ENCODE data around the gene GRID2.

The GRID2 gene

GRCh38 chr4:92535599-92535998 is 231.8 kb downstream of the GRID2 start:
- no peak for DNase-seq

GRCh38 chr4:92551616-92552015 is 247.8 kb downstream of the GRID2 start:
- DNase-seq, result no peak

GRCh38 chr4:92566269-92566668 is 262.5 kb downstream of the GRID2 start:
- no peak for DNase-seq

- DNase-seq, result no peak
These were observed 277.1 kb downstream of the GRID2 start for GRCh38 chr4:92580816-92581215.

GRCh38 chr4:92599044-92599443 is 295.3 kb downstream of the GRID2 start:
- DNase-seq, result no peak

- no peak for DNase-seq
These were observed 296.9 kb downstream of the GRID2 start for GRCh38 chr4:92600638-92601037.

- no peak for DNase-seq
These were observed 302.5 kb downstream of the GRID2 start for GRCh38 chr4:92606227-92606626.

- no peak for DNase-seq
These were observed 311.3 kb downstream of the GRID2 start for GRCh38 chr4:92615049-92615448.

- no peak for DNase-seq
These were observed 315.2 kb downstream of the GRID2 start for GRCh38 chr4:92618968-92619367.

- no peak for DNase-seq
These were observed 325.5 kb downstream of the GRID2 start for GRCh38 chr4:92629302-92629701.

- DNase-seq, result no peak
These were observed 331.1 kb downstream of the GRID2 start for GRCh38 chr4:92634882-92635281.

- no peak for DNase-seq
These were observed 332.5 kb downstream of the GRID2 start for GRCh38 chr4:92636038-92636806.

- DNase-seq, result no peak
These were observed 337.6 kb downstream of the GRID2 start for GRCh38 chr4:92641409-92641808.

GRCh38 chr4:92646826-92647225 is 343.1 kb downstream of the GRID2 start:
- no peak for DNase-seq

GRCh38 chr4:92651536-92651935 is 347.8 kb downstream of the GRID2 start:
- DNase-seq, result no peak

GRCh38 chr4:92654084-92654483 is 350.3 kb downstream of the GRID2 start:
- no peak for DNase-seq

- no peak for DNase-seq
These were observed 353.9 kb downstream of the GRID2 start for GRCh38 chr4:92657695-92658094.

- no peak for DNase-seq
These were observed 354.6 kb downstream of the GRID2 start for GRCh38 chr4:92658318-92658717.

- no peak for DNase-seq
These were observed 374.0 kb downstream of the GRID2 start for GRCh38 chr4:92677805-92678204.

GRCh38 chr4:92678292-92678691 is 374.5 kb downstream of the GRID2 start:
- no peak for DNase-seq

GRCh38 chr4:92679149-92679548 is 375.4 kb downstream of the GRID2 start:
- no peak for DNase-seq

- DNase-seq, result no peak
These were observed 410.9 kb downstream of the GRID2 start for GRCh38 chr4:92714640-92715039.

GRCh38 chr4:92733231-92733630 is 429.5 kb downstream of the GRID2 start:
- no peak for DNase-seq

- no peak for DNase-seq
These were observed 431.4 kb downstream of the GRID2 start for GRCh38 chr4:92735025-92735665.

GRCh38 chr4:92760433-92760832 is 456.7 kb downstream of the GRID2 start:
- DNase-seq, result no peak

All from fibroblast of skin of right quadriceps (primary cell).